Gastrocnemius medialis (tissue), 4 donors: ENCODE measurements around the gene CDH5. TPM values are rescaled to one million over a fixed set of nuclear protein-coding genes. Genes with fewer than 3 reads are reported as not detected.
"Not testable (repeated sequence)": the region's sequence is repeated elsewhere in the genome, so short reads cannot be mapped to it uniquely, and the experiment has no call there.

Source experiments
- ATAC-seq, 2 donors: fragments of 150-250 bp; one replicate each; pipeline ENCODE4 v1.9.1; 2016
- DNase-seq, 2 donors: peaks; one replicate each; pipeline ENCODE4 v3.0.0-alpha.2; 2019
- H3K27ac ChIP-seq, 4 donors: fragments of 200-600 bp; sonication (generic); 1 replicate in 1 of 4; 2 replicates in 3 of 4; pipeline ENCODE4 v1.5.1; 2016 to 2018; ENCODE audit warnings: mild to moderate bottlenecking in 2 of 4, moderate library complexity in 1 of 4
- H3K27me3 ChIP-seq, 3 donors: fragments of 200-600 bp; sonication (generic) in 2 of 3; 1 replicate in 1 of 3; 2 replicates in 2 of 3; pipeline versions ENCODE4 v1.5.1 to v1.6.0; 2016 to 2019; ENCODE audit warnings: mild to moderate bottlenecking in 1 of 3, moderate library complexity in 1 of 3
- H3K36me3 ChIP-seq, 2 donors: fragments of 200-600 bp; sonication (generic) in 1 of 2; one replicate each; pipeline ENCODE4 v1.5.1; 2017 to 2018
- H3K4me1 ChIP-seq, 2 donors: fragments of 200-600 bp; sonication (generic) in 1 of 2; one replicate each; pipeline ENCODE4 v1.5.1; 2016 to 2017; ENCODE audit warnings: mild to moderate bottlenecking in 2 of 2
- H3K4me3 ChIP-seq, 4 donors: fragments of 200-600 bp; sonication (generic) in 3 of 4; 1 replicate in 1 of 4; 2 replicates in 3 of 4; pipeline ENCODE4 v1.5.1; 2016 to 2019; ENCODE audit warnings: mild to moderate bottlenecking in 2 of 4
- H3K9me3 ChIP-seq, 3 donors: fragments of 200-600 bp; sonication (generic) in 2 of 3; 1 replicate in 1 of 3; 2 replicates in 2 of 3; pipeline ENCODE4 v1.5.1; 2016 to 2019
- CTCF ChIP-seq, 5 experiments: fragments of 450-650 bp in 3 of 5; fragments of 200-600 bp in 2 of 5; sonication (generic) in 2 of 5; IDR thresholded peaks in 4 of 5; conservative IDR thresholded peaks in 1 of 5; 1 replicate in 4 of 5; 2 replicates in 1 of 5; pipeline ENCODE4 v1.5.1; 2016 to 2019; ENCODE audit warnings: antibody characterized with exemption in 5 of 5, mild to moderate bottlenecking in 3 of 5, moderate library complexity in 3 of 5
- POLR2A ChIP-seq, 2 donors: fragments of 450-650 bp; IDR thresholded peaks; one replicate each; pipeline ENCODE4 v1.6.1; 2017; ENCODE audit warnings: antibody characterized with exemption in 2 of 2, mild to moderate bottlenecking in 2 of 2, moderate library complexity in 2 of 2
- in situ Hi-C, 4 donors: fragments of 200-750 bp; cut with MboI; loops; one replicate each; pipeline versions ENCODE4 v1.15.0 to v1.8.0; 2017; ENCODE audit warnings: low sequenced_read_pairs in 4 of 4
- intact Hi-C: fragments of 100-400 bp; cut with DNase I; formaldehyde crosslinking; loops from one replicate; pipeline ENCODE4 v1.15.1; 2023; ENCODE audit warnings: low total_unique reads
- total RNA-seq, 4 donors: library from RNA; depleted of rRNA; stranded (reverse); fragments of >200 nt; gene quantifications; one replicate each; pipeline versions ENCODE4 v1.1.0 to v1.2.3, GENCODE V29; 2016

The CDH5 gene
- total RNA-seq, 4 donors from 2014 or later, result 24.3 to 37.4 (median 31.7) TPM

GRCh38 chr16:66324815-66325515 lies 41.5 kb upstream of the CDH5 start:
- ATAC-seq (no peak), DNase-seq (no peak)
- no peaks in the 10 kb centered on the region for H3K36me3 ChIP-seq
- intact Hi-C loops (no loop called here), in situ Hi-C loops (no loop called here)
- TF ChIP-seq POLR2A (IDR thresholded peaks at IDR 0.05) (no peak), CTCF (IDR thresholded peaks at IDR 0.05 in 4 of 5, conservative IDR thresholded peaks at IDR 0.05 in 1 of 5) (no peak)
- H3K9me3 ChIP-seq, result no peaks in the 10 kb centered on the region
- H3K4me1 ChIP-seq, result no peaks in the 10 kb centered on the region
- H3K27ac ChIP-seq, result no peak overlapping the region
- H3K4me3 ChIP-seq, result no peak overlapping the region
- H3K27me3 ChIP-seq, result peaks cover 0 to 10% (median 5%) of the 10 kb centered on the region in 3 donors

- TF ChIP-seq CTCF (IDR thresholded peaks at IDR 0.05 in 4 of 5, conservative IDR thresholded peaks at IDR 0.05 in 1 of 5), result no peak
- no peak for TF ChIP-seq POLR2A (IDR thresholded peaks at IDR 0.05)
- no peaks in the 10 kb centered on the region for H3K9me3 ChIP-seq
- intact Hi-C loops, result no loop called here
- ATAC-seq (no peak), DNase-seq (no peak)
- no peaks in the 10 kb centered on the region for H3K4me1 ChIP-seq
- peaks cover 0 to 10% (median 5%) of the 10 kb centered on the region in 3 donors for H3K27me3 ChIP-seq
- no peak overlapping the region for H3K4me3 ChIP-seq
- H3K27ac ChIP-seq, result no peak overlapping the region
- in situ Hi-C loops, result no loop called here
- no peaks in the 10 kb centered on the region for H3K36me3 ChIP-seq
Measured at GRCh38 chr16:66325717-66326376, 40.6 kb upstream of the CDH5 start.

- intact Hi-C loops, result no loop called here
- DNase-seq (no peak), ATAC-seq (no peak)
- Histone ChIP-seq H3K4me3 (no peak overlapping the region), H3K27me3 (peaks cover 0 to 10% (median 5%) of the 10 kb centered on the region in 3 donors), H3K4me1 (no peaks in the 10 kb centered on the region), H3K9me3 (no peaks in the 10 kb centered on the region), H3K36me3 (no peaks in the 10 kb centered on the region), H3K27ac (no peak overlapping the region)
- TF ChIP-seq CTCF (IDR thresholded peaks at IDR 0.05 in 4 of 5, conservative IDR thresholded peaks at IDR 0.05 in 1 of 5) (no peak), POLR2A (IDR thresholded peaks at IDR 0.05) (no peak)
- in situ Hi-C loops, result no loop called here
Measured at GRCh38 chr16:66326991-66327513, 39.4 kb upstream of the CDH5 start.

- no peak overlapping the region for H3K27ac ChIP-seq
- H3K4me1 ChIP-seq, result no peaks in the 10 kb centered on the region
- H3K9me3 ChIP-seq, result no peaks in the 10 kb centered on the region
- in situ Hi-C loops, result no loop called here
- H3K36me3 ChIP-seq, result no peaks in the 10 kb centered on the region
- ATAC-seq, result no peak
- no peak for DNase-seq
- intact Hi-C loops, result no loop called here
- H3K27me3 ChIP-seq, result peaks cover 0 to 10% (median 5%) of the 10 kb centered on the region in 3 donors
- H3K4me3 ChIP-seq, result no peak overlapping the region
- TF ChIP-seq POLR2A (IDR thresholded peaks at IDR 0.05) (no peak), CTCF (IDR thresholded peaks at IDR 0.05 in 4 of 5, conservative IDR thresholded peaks at IDR 0.05 in 1 of 5) (no peak)
Measured at GRCh38 chr16:66328282-66328681, 38.2 kb upstream of the CDH5 start.

- intact Hi-C loops, H3K27me3 ChIP-seq, H3K4me3 ChIP-seq, H3K36me3 ChIP-seq, H3K27ac ChIP-seq, ATAC-seq, in situ Hi-C loops, DNase-seq, H3K4me1 ChIP-seq, H3K9me3 ChIP-seq: not testable (repeated sequence)
Measured at GRCh38 chr16:66331464-66331863, 35.0 kb upstream of the CDH5 start.
